Midbrain (tissue), 1 donor: ENCODE results near the gene SPIRE1.
"Not testable (repeated sequence)": the region's sequence is repeated elsewhere in the genome, so short reads cannot be mapped to it uniquely, and the experiment has no call there.

Source experiments
- DNase-seq: peaks from one replicate; lab custom pipeline; 2025; lab: John Stamatoyannopoulos, UW

Gene SPIRE1

GRCh38 chr18:12645751-12646203, 12.1 kb downstream of the SPIRE1 start:
- DNase-seq: no peak

GRCh38 chr18:12645254-12645653, 12.7 kb downstream of the SPIRE1 start:
- DNase-seq: no peak

- DNase-seq: not testable (repeated sequence)
Observed at GRCh38 chr18:12643756-12644155, 14.2 kb downstream of the SPIRE1 start.

GRCh38 chr18:12640881-12641200, 17.1 kb downstream of the SPIRE1 start:
- DNase-seq: no peak

- no peak for DNase-seq
Observed at GRCh38 chr18:12639990-12640880, 17.7 kb downstream of the SPIRE1 start.

- no peak for DNase-seq
Observed at GRCh38 chr18:12638644-12639124, 19.2 kb downstream of the SPIRE1 start.

- DNase-seq: no peak
Observed at GRCh38 chr18:12637901-12638643, 19.8 kb downstream of the SPIRE1 start.

- no peak for DNase-seq
Observed at GRCh38 chr18:12637393-12637792, 20.5 kb downstream of the SPIRE1 start.

GRCh38 chr18:12631831-12632477, 26.0 kb downstream of the SPIRE1 start:
- DNase-seq: no peak

GRCh38 chr18:12630136-12630535, 27.8 kb downstream of the SPIRE1 start:
- DNase-seq: no peak

- no peak for DNase-seq
Observed at GRCh38 chr18:12628706-12629702, 28.9 kb downstream of the SPIRE1 start.

GRCh38 chr18:12627199-12627598, 30.7 kb downstream of the SPIRE1 start:
- not testable (repeated sequence) for DNase-seq

- DNase-seq: no peak
Observed at GRCh38 chr18:12625241-12625640, 32.7 kb downstream of the SPIRE1 start.

- no peak for DNase-seq
Observed at GRCh38 chr18:12621742-12622306, 36.1 kb downstream of the SPIRE1 start.

GRCh38 chr18:12615748-12616147, 42.2 kb downstream of the SPIRE1 start:
- no peak for DNase-seq

- DNase-seq: no peak
Observed at GRCh38 chr18:12608301-12608700, 49.6 kb downstream of the SPIRE1 start.

GRCh38 chr18:12606592-12607315, 51.2 kb downstream of the SPIRE1 start:
- DNase-seq: peak; percentile 22

- no peak for DNase-seq
Observed at GRCh38 chr18:12604445-12605007, 53.4 kb downstream of the SPIRE1 start.

- no peak for DNase-seq
Observed at GRCh38 chr18:12599966-12600365, 57.9 kb downstream of the SPIRE1 start.

- DNase-seq: no peak
Observed at GRCh38 chr18:12599543-12599942, 58.4 kb downstream of the SPIRE1 start.
